Measurements from ENCODE around the gene GATA6. TPM values are rescaled to one million over a fixed set of nuclear protein-coding genes. Genes with fewer than 3 reads are reported as not detected.
"Not testable (repeated sequence)": the region's sequence is repeated elsewhere in the genome, so short reads cannot be mapped to it uniquely, and the experiment has no call there.

Gene GATA6
- total RNA-seq, 1 experiment from 2014 or later = 37.7 TPM

GRCh38 chr18:22182884-22183697 is 13.7 kb downstream of the GATA6 start:
- no peak for DNase-seq
- Histone ChIP-seq H3K4me3 (ENCODE audit: insufficient read depth, low read depth, low read length) (no peak overlapping the region), H3K36me3 (replicated peaks; ENCODE audit: control insufficient read depth, insufficient read depth, low read length) (no peaks in the 10 kb centered on the region), H3K27me3 (ENCODE audit: control insufficient read depth, insufficient read depth, low read length) (peaks cover 27% of the 10 kb centered on the region)

GRCh38 chr18:22183698-22184170 is 14.3 kb downstream of the GATA6 start:
- no peak overlapping the region for H3K4me3 ChIP-seq (ENCODE audit: insufficient read depth, low read depth, low read length)
- H3K27me3 ChIP-seq (ENCODE audit: control insufficient read depth, insufficient read depth, low read length) = peaks cover 20% of the 10 kb centered on the region
- no peak for DNase-seq
- no peaks in the 10 kb centered on the region for H3K36me3 ChIP-seq (replicated peaks; ENCODE audit: control insufficient read depth, insufficient read depth, low read length)

- H3K4me3 ChIP-seq (ENCODE audit: insufficient read depth, low read depth, low read length); H3K36me3 ChIP-seq (replicated peaks; ENCODE audit: control insufficient read depth, insufficient read depth, low read length); DNase-seq: not testable (repeated sequence)
- peaks cover 13% of the 10 kb centered on the region for H3K27me3 ChIP-seq (ENCODE audit: control insufficient read depth, insufficient read depth, low read length)
Observed at GRCh38 chr18:22184573-22184972, 15.2 kb downstream of the GATA6 start.

GRCh38 chr18:22185273-22185672 is 15.9 kb downstream of the GATA6 start:
- peaks cover 6% of the 10 kb centered on the region for H3K27me3 ChIP-seq (ENCODE audit: control insufficient read depth, insufficient read depth, low read length)
- no peak overlapping the region for H3K4me3 ChIP-seq (ENCODE audit: insufficient read depth, low read depth, low read length)
- no peaks in the 10 kb centered on the region for H3K36me3 ChIP-seq (replicated peaks; ENCODE audit: control insufficient read depth, insufficient read depth, low read length)
- peak; percentile 54 for DNase-seq

- Histone ChIP-seq H3K4me3 (ENCODE audit: insufficient read depth, low read depth, low read length) (no peak overlapping the region), H3K36me3 (replicated peaks; ENCODE audit: control insufficient read depth, insufficient read depth, low read length) (no peaks in the 10 kb centered on the region)
- no peak for DNase-seq
Observed at GRCh38 chr18:22185771-22186386, 16.5 kb downstream of the GATA6 start.

GRCh38 chr18:22186484-22186971 is 17.1 kb downstream of the GATA6 start:
- no peak for DNase-seq
- Histone ChIP-seq H3K36me3 (replicated peaks; ENCODE audit: control insufficient read depth, insufficient read depth, low read length) (no peaks in the 10 kb centered on the region), H3K27me3 (ENCODE audit: control insufficient read depth, insufficient read depth, low read length) (peaks cover 1% of the 10 kb centered on the region; the same call in 1 of the 2 replicates), H3K4me3 (ENCODE audit: insufficient read depth, low read depth, low read length) (no peak overlapping the region)

More at GRCh38 chr18:22185771-22186386, 16.5 kb downstream of the GATA6 start:
- peaks cover 4% of the 10 kb centered on the region; the same call in 1 of the 2 replicates for H3K27me3 ChIP-seq (ENCODE audit: control insufficient read depth, insufficient read depth, low read length)

GRCh38 chr18:22188559-22189267 is 19.3 kb downstream of the GATA6 start:
- H3K36me3 ChIP-seq (replicated peaks; ENCODE audit: control insufficient read depth, insufficient read depth, low read length) = no peaks in the 10 kb centered on the region
- H3K4me3 ChIP-seq (ENCODE audit: insufficient read depth, low read depth, low read length) = no peak overlapping the region
- no peaks in the 10 kb centered on the region for H3K27me3 ChIP-seq (ENCODE audit: control insufficient read depth, insufficient read depth, low read length)
- DNase-seq = no peak

- no peaks in the 10 kb centered on the region for H3K36me3 ChIP-seq (replicated peaks; ENCODE audit: control insufficient read depth, insufficient read depth, low read length)
- no peaks in the 10 kb centered on the region for H3K27me3 ChIP-seq (ENCODE audit: control insufficient read depth, insufficient read depth, low read length)
- no peak for DNase-seq
- H3K4me3 ChIP-seq (ENCODE audit: insufficient read depth, low read depth, low read length) = no peak overlapping the region
Observed at GRCh38 chr18:22189449-22190166, 20.2 kb downstream of the GATA6 start.

GRCh38 chr18:22191346-22191695 is 21.9 kb downstream of the GATA6 start:
- H3K27me3 ChIP-seq (ENCODE audit: control insufficient read depth, insufficient read depth, low read length) = no peaks in the 10 kb centered on the region
- no peak for DNase-seq
- no peaks in the 10 kb centered on the region for H3K36me3 ChIP-seq (replicated peaks; ENCODE audit: control insufficient read depth, insufficient read depth, low read length)
- no peak overlapping the region for H3K4me3 ChIP-seq (ENCODE audit: insufficient read depth, low read depth, low read length)

GRCh38 chr18:22191923-22192322 is 22.5 kb downstream of the GATA6 start:
- no peak for DNase-seq
- Histone ChIP-seq H3K36me3 (replicated peaks; ENCODE audit: control insufficient read depth, insufficient read depth, low read length) (no peaks in the 10 kb centered on the region), H3K4me3 (ENCODE audit: insufficient read depth, low read depth, low read length) (no peak overlapping the region), H3K27me3 (ENCODE audit: control insufficient read depth, insufficient read depth, low read length) (no peaks in the 10 kb centered on the region)

GRCh38 chr18:22193466-22193865 is 24.1 kb downstream of the GATA6 start:
- no peak overlapping the region for H3K4me3 ChIP-seq (ENCODE audit: insufficient read depth, low read depth, low read length)
- DNase-seq = no peak
- 0 out of 2 replicates have a peak, but pooled peaks cover 2% of the 10 kb centered on the region for H3K27me3 ChIP-seq (ENCODE audit: control insufficient read depth, insufficient read depth, low read length)
- H3K36me3 ChIP-seq (replicated peaks; ENCODE audit: control insufficient read depth, insufficient read depth, low read length) = no peaks in the 10 kb centered on the region

GRCh38 chr18:22194151-22194598 is 24.8 kb downstream of the GATA6 start:
- H3K4me3 ChIP-seq (ENCODE audit: insufficient read depth, low read depth, low read length) = no peak overlapping the region
- no peaks in the 10 kb centered on the region for H3K36me3 ChIP-seq (replicated peaks; ENCODE audit: control insufficient read depth, insufficient read depth, low read length)
- 0 out of 2 replicates have a peak, but pooled peaks cover 2% of the 10 kb centered on the region for H3K27me3 ChIP-seq (ENCODE audit: control insufficient read depth, insufficient read depth, low read length)
- DNase-seq = peak; percentile 39

- Histone ChIP-seq H3K4me3 (ENCODE audit: insufficient read depth, low read depth, low read length) (no peak overlapping the region), H3K36me3 (replicated peaks; ENCODE audit: control insufficient read depth, insufficient read depth, low read length) (no peaks in the 10 kb centered on the region), H3K27me3 (ENCODE audit: control insufficient read depth, insufficient read depth, low read length) (peaks cover 2% of the 10 kb centered on the region; the same call in 1 of the 2 replicates)
- no peak for DNase-seq
Observed at GRCh38 chr18:22195052-22195451, 25.7 kb downstream of the GATA6 start.

- not testable (repeated sequence) for H3K4me3 ChIP-seq (ENCODE audit: insufficient read depth, low read depth, low read length); H3K36me3 ChIP-seq (replicated peaks; ENCODE audit: control insufficient read depth, insufficient read depth, low read length); DNase-seq; H3K27me3 ChIP-seq (ENCODE audit: control insufficient read depth, insufficient read depth, low read length)
Observed at GRCh38 chr18:22196943-22197342, 27.6 kb downstream of the GATA6 start.

Data from H7 (cell line).